Activated CD8-positive, alpha-beta memory T cell treated with anti-CD3 and anti-CD28 coated beads, Interleukin-2, amount 50 U/mL, for 24 hours (primary cell): ENCODE results near the gene TFB2M.
"Not testable (repeated sequence)": the region's sequence is repeated elsewhere in the genome, so short reads cannot be mapped to it uniquely, and the experiment has no call there.

Experiments used
- DNase-seq: peaks from one replicate; pipeline ENCODE4 v3.0.0-alpha.2; 2020; ENCODE audit errors: extremely low read depth

The TFB2M gene, protein sequence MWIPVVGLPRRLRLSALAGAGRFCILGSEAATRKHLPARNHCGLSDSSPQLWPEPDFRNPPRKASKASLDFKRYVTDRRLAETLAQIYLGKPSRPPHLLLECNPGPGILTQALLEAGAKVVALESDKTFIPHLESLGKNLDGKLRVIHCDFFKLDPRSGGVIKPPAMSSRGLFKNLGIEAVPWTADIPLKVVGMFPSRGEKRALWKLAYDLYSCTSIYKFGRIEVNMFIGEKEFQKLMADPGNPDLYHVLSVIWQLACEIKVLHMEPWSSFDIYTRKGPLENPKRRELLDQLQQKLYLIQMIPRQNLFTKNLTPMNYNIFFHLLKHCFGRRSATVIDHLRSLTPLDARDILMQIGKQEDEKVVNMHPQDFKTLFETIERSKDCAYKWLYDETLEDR

GRCh38 chr1:246566128-246566812, at the start of gene TFB2M, which contains the start of gene CNST:
TSS of gene TFB2M (minus strand) at chr1:246566261. CDS start at chr1:246566138, 123 bp downstream.
TSS of gene CNST (plus strand) at chr1:246566456. CDS start at chr1:246591563, 25,107 bp downstream.
- DNase-seq: peak; percentile 90

GRCh38 chr1:246613096-246613758, 47.2 kb upstream of the TFB2M start:
- DNase-seq: no peak

DNA sequence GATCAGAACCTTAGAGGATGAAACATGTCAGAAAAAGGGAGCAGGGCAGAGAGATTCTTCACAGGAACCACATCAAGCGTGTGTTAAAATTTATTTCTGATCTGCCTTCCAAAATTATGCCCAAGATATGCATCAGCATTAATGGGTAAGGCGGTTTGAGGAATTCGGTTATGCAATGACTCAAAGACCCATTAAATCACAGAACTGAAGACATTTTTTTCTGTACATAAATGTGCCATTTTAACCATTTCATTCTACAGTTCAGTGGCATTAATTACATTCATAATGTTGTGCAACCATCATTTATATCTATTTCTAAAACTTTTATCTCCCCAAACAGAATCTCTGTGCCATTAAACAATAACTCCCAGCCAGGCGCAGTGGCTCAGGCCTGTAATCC, 43.6 kb upstream of the TFB2M start:
- DNase-seq: no peak

- DNase-seq: no peak
These were observed 42.7 kb upstream of the TFB2M start for GRCh38 chr1:246608616-246609376.

DNA sequence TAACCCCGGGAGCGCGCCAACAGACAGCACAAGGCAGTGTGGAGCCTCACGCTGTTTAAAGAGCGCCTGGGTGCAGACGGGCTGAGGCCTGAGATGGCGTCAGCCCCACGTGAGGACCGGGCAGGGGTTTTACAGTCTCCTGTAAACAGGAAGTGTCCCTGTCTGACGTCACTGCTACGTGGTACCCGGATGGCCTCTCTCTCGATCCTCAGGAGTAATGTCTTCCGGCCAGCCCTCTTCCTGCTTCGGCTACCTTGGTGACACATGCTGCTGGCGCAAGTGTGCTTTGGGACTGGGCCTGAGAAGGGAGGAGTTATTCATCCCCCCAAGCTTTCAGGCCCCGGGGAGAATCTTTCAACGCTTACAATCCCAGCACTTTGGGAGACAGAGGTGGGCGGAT, 41.4 kb upstream of the TFB2M start:
- no peak for DNase-seq

DNA sequence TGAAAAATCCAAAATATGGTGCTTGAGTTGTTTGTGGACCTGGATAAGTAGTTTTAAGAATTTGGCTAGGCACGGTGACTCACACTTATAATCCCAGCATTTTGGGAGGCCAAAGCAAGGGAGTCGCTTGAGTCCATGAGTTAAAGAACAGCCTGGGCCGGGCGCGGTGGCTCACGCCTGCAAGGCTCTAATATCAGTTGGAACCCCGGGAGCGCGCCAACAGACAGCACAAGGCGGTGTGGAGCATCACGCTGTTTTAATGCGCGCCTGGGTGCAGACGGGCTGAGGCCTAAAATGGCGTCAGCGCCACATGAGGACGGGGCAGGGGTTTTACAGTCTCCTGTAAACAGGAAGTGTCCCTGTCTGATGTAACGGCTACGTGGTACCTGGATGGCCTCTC, 39.2 kb upstream of the TFB2M start:
- DNase-seq: not testable (repeated sequence)

- no peak for DNase-seq
These were observed 36.1 kb upstream of the TFB2M start for GRCh38 chr1:246602194-246602593.

- no peak for DNase-seq
These were observed 34.5 kb upstream of the TFB2M start for GRCh38 chr1:246600579-246600978.

GRCh38 chr1:246599315-246599714, 33.3 kb upstream of the TFB2M start:
- no peak for DNase-seq

DNA sequence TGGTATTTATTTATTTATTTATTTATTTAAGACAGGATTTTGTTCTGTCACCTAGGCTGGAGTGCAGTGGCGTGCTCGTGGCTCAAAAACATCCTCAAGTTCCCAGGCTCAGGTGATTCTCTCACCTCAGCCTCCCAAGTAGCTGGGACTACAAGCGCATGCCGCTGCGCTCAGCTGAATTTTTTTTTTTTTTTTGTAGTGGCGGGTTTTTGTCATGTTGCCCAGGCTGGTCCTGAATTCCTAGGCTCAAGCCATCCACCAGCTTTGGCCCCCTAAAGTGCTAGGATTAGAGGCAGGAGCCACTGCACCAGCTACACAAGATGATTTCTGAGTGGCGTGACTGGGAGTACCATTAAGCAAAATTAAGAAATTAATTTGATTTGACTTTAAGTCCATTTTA, 31.9 kb upstream of the TFB2M start:
- DNase-seq: no peak

DNA sequence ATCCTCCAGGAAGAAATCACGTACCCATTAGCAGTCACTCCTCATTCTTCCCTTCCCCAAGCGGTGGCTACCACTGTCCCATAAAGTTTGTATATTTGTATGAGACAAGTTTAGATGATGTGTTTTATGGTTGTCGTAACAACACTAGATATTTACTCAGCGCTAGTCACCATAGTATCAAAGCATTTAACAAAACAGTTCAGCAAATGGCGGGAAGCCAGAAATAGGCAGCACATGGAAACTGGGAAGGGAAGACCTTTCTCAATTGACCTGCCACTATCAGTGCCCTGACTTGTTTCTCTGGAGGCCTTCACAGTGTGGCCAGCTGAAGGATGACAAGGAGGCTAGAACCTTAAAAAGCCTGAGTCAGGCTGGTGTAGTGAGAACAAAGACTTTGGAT, 31.3 kb upstream of the TFB2M start:
- no peak for DNase-seq

DNA sequence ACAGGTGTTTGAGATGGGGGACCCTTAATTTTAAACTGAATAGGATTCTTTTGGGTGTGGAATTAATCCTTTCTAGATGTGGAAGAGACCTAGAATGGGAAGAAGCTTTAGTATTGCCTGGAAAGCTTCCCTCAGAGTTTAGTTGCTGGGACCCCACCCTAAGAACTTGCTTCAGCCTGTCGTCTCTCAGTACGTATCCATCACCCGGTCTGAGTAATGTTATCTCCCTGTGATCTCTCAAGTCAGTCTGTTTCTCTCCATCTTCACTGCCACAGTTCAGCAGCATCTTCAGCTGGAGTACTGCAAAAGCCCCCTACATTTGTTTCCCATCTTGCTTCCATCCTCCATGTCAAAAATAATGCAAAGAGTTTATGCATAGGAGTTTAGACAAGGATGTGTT, 29.1 kb upstream of the TFB2M start:
- no peak for DNase-seq

DNA sequence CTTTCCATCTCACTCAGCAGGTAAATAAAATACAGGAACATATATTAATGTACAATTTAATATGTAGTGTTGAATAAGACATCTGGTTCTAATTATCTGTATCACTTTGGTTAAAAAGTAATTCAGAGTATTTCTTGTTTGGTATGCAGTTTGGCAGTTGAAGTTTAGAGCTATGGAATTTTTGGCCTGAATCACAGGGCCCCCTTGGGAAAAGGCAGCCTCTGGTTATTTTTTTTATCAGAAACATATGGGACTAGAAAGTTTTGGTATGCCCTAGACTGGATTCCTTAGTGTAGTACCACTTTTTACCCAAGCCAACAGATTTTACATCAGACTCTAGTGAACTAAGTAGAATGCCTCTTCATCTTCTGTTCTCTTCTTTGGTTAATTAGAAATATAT, 26.6 kb upstream of the TFB2M start:
- DNase-seq: no peak

DNA sequence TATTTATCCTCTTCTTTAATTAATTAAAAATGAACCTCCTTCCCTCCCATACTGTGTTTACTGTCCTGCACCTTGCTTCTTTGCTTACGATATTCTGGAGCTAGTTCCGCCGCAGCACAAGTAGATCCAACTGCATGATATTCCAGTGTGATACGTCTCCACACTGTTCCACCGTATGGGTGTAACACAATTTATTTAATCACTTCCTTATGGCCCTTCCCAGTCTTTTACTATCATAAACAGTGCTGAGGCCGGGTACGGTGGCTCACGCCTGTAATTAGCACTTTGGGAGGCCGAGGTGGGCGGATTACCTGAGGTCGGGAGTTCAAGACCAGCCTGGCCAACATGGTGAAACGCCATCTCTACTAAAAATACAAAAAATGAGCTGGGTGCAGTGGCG, 25.9 kb upstream of the TFB2M start:
- no peak for DNase-seq

GRCh38 chr1:246591504-246591903, 25.4 kb upstream of the TFB2M start:
- no peak for DNase-seq

GRCh38 chr1:246591047-246591446, 25.0 kb upstream of the TFB2M start:
- no peak for DNase-seq

DNA sequence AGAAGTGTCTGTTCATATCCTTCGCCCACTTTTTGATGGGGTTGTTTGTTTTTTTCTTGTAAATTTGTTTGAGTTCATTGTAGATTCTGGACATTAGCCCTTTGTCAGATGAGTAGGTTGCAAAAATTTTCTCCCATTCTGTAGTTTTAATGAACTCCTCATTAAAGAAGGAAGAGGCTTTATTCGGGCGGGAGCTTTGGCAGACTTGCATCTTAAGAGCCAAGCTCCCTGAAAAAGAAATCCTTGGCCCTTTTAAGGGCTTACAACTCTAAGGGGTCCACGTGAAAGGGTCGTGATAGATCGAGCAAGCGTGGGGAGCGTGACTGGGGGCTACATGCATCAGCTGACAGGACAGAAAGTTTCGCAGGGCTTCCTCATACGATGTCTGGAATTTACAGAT, 23.9 kb upstream of the TFB2M start:
- DNase-seq: not testable (repeated sequence)

DNA sequence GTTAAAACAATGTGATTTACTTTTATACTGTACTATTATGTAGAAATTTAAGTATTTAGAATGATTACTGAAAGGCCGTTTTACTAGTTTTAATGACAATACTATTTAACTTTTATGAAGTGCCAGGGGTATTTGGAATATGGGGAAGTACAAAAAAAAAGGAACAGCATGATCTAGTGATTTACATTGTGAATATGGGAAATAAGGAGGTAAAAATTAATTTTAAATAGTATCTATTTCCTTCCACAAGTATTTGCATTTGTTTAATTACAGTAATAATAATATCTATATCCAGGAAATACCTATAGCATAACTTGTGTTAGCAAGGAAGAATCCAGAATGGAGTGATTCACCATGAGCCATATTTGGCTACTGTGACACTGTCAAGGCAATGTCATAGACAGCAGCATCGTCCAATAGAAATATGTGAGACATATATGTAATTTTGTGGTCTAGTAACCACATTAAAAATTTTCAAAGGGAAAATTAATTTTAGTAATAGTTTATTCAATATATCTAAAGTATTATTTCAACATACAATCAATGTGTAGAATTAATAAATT, 22.2 kb upstream of the TFB2M start:
- DNase-seq: no peak

- no peak for DNase-seq
These were observed 21.5 kb upstream of the TFB2M start for GRCh38 chr1:246587606-246588005.

GRCh38 chr1:246587032-246587431, 21.0 kb upstream of the TFB2M start:
- no peak for DNase-seq

DNA sequence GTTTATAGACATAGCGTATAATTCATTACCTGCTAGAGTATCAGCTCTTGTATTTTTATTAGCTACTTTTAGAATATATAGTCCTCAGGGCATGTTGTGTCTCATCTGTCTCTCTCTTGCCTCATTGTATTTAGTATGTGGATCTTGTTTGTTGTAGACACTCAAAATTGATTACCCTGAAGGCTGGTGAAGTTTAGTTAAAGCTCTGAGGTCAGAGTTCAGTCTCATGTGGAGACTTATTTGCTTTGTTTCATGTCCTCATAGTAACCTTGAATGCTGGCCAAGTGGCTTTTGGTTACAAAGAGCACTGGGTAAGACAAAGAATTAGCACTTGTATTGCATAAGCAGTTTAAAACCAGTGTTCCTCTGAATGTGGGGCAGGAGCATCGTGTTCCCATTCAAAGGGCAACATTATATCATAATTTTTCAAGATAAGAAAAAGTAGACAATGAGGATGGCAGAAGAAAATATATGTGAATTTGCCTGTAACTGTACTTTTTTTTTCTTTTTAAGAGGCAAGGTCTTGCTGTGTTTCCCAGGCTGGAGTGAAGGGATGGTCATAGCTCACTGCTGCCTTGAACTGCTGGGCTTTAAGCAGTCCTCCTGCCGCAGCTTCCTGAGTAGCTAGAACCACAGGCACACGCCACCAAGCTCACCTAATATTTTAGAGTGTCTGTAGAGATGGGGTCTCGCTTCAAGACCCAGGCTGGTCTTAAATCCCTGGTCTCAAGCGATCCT, 17.6 kb upstream of the TFB2M start:
- no peak for DNase-seq
